A549 (cell line): ENCODE measurements around the gene IFITM1. TPM values are rescaled to one million over a fixed set of nuclear protein-coding genes. Genes with fewer than 3 reads are reported as not detected.

Source experiments
- ATAC-seq, 2 experiments: fragments of 200-7000 bp in 1 of 2; fragments of >200 bp in 1 of 2; cut with Nextera tagmentation in 1 of 2; cut with Tn5 transposase in 1 of 2; 3 replicates each; pipeline versions ENCODE4 v1.8.0 to v1.9.1; 2018 to 2020; ENCODE audit warnings: mild to moderate bottlenecking in 1 of 2, moderate library complexity in 1 of 2
- CTCF ChIA-PET: fragments of 300-600 bp; sonication (Branson Sonifier 250); formaldehyde crosslinking; extraction: SDS; loops from one replicate; lab custom pipeline; 2021; ENCODE audit warnings: antibody characterized with exemption, inconsistent platforms; lab: Yijun Ruan, JAX
- POLR2A ChIA-PET: fragments of 350-600 bp; formaldehyde crosslinking; extraction: SDS; loops from one replicate; lab custom pipeline; 2021; ENCODE audit warnings: antibody characterized with exemption, inconsistent platforms; lab: Yijun Ruan, JAX
- DNase-seq, 2 experiments: peaks; one replicate each; pipeline versions ENCODE4 v3.0.0 to v3.0.0-alpha.2; 2011 to 2016; ENCODE audit warnings: low read depth in 1 of 2, low spot score in 1 of 2
- FAIRE-seq: peaks from 2 replicates; lab custom pipeline; 2011; peaks lifted over from hg19 to GRCh38; lab: Jason Lieb, UNC
- H3K27ac ChIP-seq, 2 experiments: fragments of >200 bp; sonication (Bioruptor Twin); formaldehyde crosslinking; 3 replicates each; pipeline ENCODE4 v1.5.1; 2016 to 2017
- H3K4me1 ChIP-seq: fragments of >200 bp; sonication (Bioruptor Twin); formaldehyde crosslinking; 3 replicates; pipeline ENCODE4 v1.6.1; 2016
- H3K4me2 ChIP-seq: fragments of >200 bp; sonication (Bioruptor Twin); formaldehyde crosslinking; 3 replicates; pipeline ENCODE4 v1.6.1; 2016
- H3K4me3 ChIP-seq: fragments of >200 bp; sonication (Bioruptor Twin); formaldehyde crosslinking; 3 replicates; pipeline ENCODE4 v1.5.1; 2016
- H3K9me3 ChIP-seq: fragments of >200 bp; sonication (Bioruptor Twin); formaldehyde crosslinking; 3 replicates; pipeline ENCODE4 v1.6.1; 2016
- CHD2 ChIP-seq: fragments of 150-350 bp; IDR thresholded peaks from 2 replicates; pipeline ENCODE4 v1.6.1; 2014; ENCODE audit warnings: low read length; ENCODE audit not compliant: partially characterized antibody
- EHMT2 ChIP-seq: fragments of 200-600 bp; sonication (generic); IDR thresholded peaks from 2 replicates; pipeline ENCODE4 v1.6.1; 2016; ENCODE audit warnings: antibody characterized with exemption, low read depth, mild to moderate bottlenecking, moderate library complexity
- ELK1 ChIP-seq: fragments of 150-350 bp; IDR thresholded peaks from 2 replicates; pipeline ENCODE4 v1.6.1; 2014; ENCODE audit warnings: low read depth, mild to moderate bottlenecking, low read length
- ESRRA ChIP-seq: fragments of 150-350 bp; IDR thresholded peaks from 2 replicates; pipeline ENCODE4 v1.6.1; 2014; ENCODE audit warnings: mild to moderate bottlenecking, low read length, borderline replicate concordance
- FOXS1 ChIP-seq: fragments of 250-450 bp; sonication (Bioruptor Pico); IDR thresholded peaks from 2 replicates; pipeline ENCODE4 v1.5.0; 2020; ENCODE audit warnings: mild to moderate bottlenecking, moderate library complexity
- HOXB5 ChIP-seq: fragments of 250-450 bp; sonication (Bioruptor Pico); IDR thresholded peaks from 2 replicates; pipeline ENCODE4 v1.5.0; 2020; ENCODE audit warnings: mild to moderate bottlenecking, moderate library complexity
- MAZ ChIP-seq: fragments of 150-350 bp; IDR thresholded peaks from 2 replicates; pipeline ENCODE4 v1.6.1; 2014; ENCODE audit warnings: antibody characterized with exemption, low read depth, low read length, borderline replicate concordance
- MYC ChIP-seq: IDR thresholded peaks from 2 replicates; pipeline ENCODE4 v1.6.1; 2012; ENCODE audit warnings: mild to moderate bottlenecking, inconsistent platforms, low read length, improper control_type of control experiment, borderline replicate concordance
- ZSCAN20 ChIP-seq: fragments of 250-450 bp; sonication (Bioruptor Pico); IDR thresholded peaks from 2 replicates; pipeline ENCODE4 v1.8.0; 2022; ENCODE audit warnings: mild to moderate bottlenecking, moderate library complexity
- WGBS: methylation state at CpG from one replicate; pipeline ENCODE4 v1.1.6; 2017; ENCODE audit errors: missing lambda C conversion rate; 5-methylcytosine and 5-hydroxymethylcytosine counted together
- polyA plus RNA-seq, 4 experiments: library from polyadenylated mRNA; depleted of rRNA in 3 of 4; stranded (reverse); fragments of >200 nt; fragmentation: RNase III in 1 of 4; extraction: RNeasy Plus Mini Kit Qiagen cat#74134 plus additional on column Dnase treatment in 1 of 4; gene quantifications; 2 replicates in 3 of 4; 3 replicates in 1 of 4; pipeline ENCODE4 v1.2.3, GENCODE V29; 2011 to 2017
- TF ChIP-seq, protein P1 (sequence below): fragments of >200 bp; sonication (Bioruptor Twin); formaldehyde crosslinking; IDR thresholded peaks from 2 replicates; pipeline ENCODE4 v1.6.1; 2016
- TF ChIP-seq, protein P2 (sequence below): fragments of >200 bp; sonication (Bioruptor Twin); formaldehyde crosslinking; IDR thresholded peaks from 3 replicates; pipeline ENCODE4 v1.5.1; 2016
- TF ChIP-seq, protein P3 (sequence below): fragments of 250-450 bp; sonication (Bioruptor Pico); IDR thresholded peaks from 2 replicates; pipeline ENCODE4 v1.5.0; 2020; ENCODE audit warnings: low read depth, mild to moderate bottlenecking, moderate library complexity

Gene IFITM1
- polyA plus RNA-seq, 2 of the 4 experiments (the other 2 are of a cell fraction), result 0.14 to 1.7 TPM

- ChIA-PET POLR2A (no interaction called here), CTCF (interaction anchor here (1.2 to 3.0 kb wide), 2 partner anchors 22 to 26 kb away, joined by 3 to 13 read pairs; no protein-coding TSS in a partner anchor)
- TF ChIP-seq MAZ (no peak), EHMT2 (no peak), HOXB5 (CRISPR knock-in tag) (no peak), ESRRA (no peak)
- TF ChIP-seq, protein P1, sequence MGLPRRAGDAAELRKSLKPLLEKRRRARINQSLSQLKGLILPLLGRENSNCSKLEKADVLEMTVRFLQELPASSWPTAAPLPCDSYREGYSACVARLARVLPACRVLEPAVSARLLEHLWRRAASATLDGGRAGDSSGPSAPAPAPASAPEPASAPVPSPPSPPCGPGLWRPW, result no peak
Measured at GRCh38 chr11:276219-276618, 37.6 kb upstream of the IFITM1 start.

DNA sequence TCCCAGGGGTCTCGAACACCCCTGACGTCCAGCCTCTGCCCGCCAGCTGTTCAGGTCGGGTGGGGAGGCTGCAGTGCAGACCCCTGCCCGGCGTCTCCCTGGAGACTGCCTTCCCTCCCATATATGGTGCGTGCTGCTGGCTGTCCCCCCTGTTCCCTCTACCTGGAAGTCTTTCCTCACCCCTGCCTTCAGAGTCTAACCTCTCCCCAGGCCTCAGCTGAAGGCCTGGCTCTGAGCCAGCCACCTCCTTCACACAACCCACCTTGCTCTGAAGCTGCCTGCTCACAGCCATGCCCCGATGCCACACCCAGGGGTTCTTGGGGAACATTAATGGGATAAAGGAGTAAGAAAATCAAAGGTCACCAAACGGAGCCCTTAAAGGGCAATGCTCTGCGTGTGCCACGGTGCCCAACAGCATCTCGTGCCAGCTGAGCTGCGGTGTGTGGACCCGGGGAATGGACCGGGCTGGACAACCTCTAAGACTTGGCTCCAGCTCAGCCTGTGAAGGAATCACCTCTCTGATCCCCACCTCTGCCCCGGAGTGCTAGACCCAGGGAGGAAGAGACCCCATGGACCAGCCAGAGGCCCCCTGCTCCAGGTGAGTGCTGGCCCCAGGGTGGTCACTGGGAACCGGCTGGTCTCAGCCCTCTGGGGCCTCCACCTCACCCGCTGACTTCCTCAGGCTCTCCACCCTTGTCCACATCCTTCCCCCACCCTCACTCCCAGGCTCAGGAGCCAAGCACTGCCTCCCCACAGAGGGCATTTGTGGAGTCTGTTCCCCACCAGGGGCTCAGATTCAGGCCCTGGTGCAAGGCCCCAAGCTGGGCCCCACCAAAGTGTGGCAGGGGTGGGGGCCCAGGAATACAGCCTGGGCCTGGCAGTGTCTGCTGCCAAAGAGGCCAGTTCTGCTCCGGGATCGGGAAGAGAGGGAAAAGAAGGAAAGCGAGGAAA lies 35.6 kb upstream of the IFITM1 start, which contains the start of gene NLRP6:
Gene NLRP6, plus strand, starts transcription at position 407 of the 951 bp plus-strand sequence. Its CDS starts 163 bp downstream, at position 570.
- DNase-seq, result no peak
- TF ChIP-seq MYC (no peak), ELK1 (no peak), CHD2 (no peak), FOXS1 (CRISPR knock-in tag) (no peak), ZSCAN20 (CRISPR knock-in tag) (no peak)
- TF ChIP-seq, protein P2, sequence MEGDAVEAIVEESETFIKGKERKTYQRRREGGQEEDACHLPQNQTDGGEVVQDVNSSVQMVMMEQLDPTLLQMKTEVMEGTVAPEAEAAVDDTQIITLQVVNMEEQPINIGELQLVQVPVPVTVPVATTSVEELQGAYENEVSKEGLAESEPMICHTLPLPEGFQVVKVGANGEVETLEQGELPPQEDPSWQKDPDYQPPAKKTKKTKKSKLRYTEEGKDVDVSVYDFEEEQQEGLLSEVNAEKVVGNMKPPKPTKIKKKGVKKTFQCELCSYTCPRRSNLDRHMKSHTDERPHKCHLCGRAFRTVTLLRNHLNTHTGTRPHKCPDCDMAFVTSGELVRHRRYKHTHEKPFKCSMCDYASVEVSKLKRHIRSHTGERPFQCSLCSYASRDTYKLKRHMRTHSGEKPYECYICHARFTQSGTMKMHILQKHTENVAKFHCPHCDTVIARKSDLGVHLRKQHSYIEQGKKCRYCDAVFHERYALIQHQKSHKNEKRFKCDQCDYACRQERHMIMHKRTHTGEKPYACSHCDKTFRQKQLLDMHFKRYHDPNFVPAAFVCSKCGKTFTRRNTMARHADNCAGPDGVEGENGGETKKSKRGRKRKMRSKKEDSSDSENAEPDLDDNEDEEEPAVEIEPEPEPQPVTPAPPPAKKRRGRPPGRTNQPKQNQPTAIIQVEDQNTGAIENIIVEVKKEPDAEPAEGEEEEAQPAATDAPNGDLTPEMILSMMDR, result no peak
- TF ChIP-seq, protein P3, sequence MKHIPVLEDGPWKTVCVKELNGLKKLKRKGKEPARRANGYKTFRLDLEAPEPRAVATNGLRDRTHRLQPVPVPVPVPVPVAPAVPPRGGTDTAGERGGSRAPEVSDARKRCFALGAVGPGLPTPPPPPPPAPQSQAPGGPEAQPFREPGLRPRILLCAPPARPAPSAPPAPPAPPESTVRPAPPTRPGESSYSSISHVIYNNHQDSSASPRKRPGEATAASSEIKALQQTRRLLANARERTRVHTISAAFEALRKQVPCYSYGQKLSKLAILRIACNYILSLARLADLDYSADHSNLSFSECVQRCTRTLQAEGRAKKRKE (CRISPR knock-in tag), result no peak
- TF ChIP-seq, all 56 proteins: peak for 0
- H3K4me2 ChIP-seq, result no peak within 1 kb of the TSS
- CTCF ChIA-PET, result interaction anchor here (1.1 to 3.1 kb wide), 3 partner anchors 19 to 99 kb away, joined by 3 to 12 read pairs (median 3); no protein-coding TSS in a partner anchor
- peaks cover 14% of the 10 kb centered on the region; the same call in 1 of the 3 replicates for H3K4me1 ChIP-seq
- no peak within 1 kb of the TSS for H3K4me3 ChIP-seq
- FAIRE-seq (no peak), ATAC-seq (no peak)
- POLR2A ChIA-PET, result no interaction called here
- H3K9me3 ChIP-seq, result no peaks in the 10 kb centered on the region; the same call in 2 of the 3 replicates
- WGBS, result 75% methylated on average over 21 of the region's 21 CpGs
- H3K27ac ChIP-seq, result no peak within 1 kb of the TSS

More at GRCh38 chr11:276219-276618, 37.6 kb upstream of the IFITM1 start:
- Histone ChIP-seq H3K4me1 (peaks cover 12% of the 10 kb centered on the region; the same call in 1 of the 3 replicates), H3K4me2 (no peak overlapping the region), H3K9me3 (no peaks in the 10 kb centered on the region; the same call in 2 of the 3 replicates), H3K4me3 (no peak overlapping the region), H3K27ac (no peak overlapping the region)
- FAIRE-seq, result no peak
- no peak for ATAC-seq
- no peak for DNase-seq
